ENCODE data around the gene GTF2F2. TPM values are rescaled to one million over a fixed set of nuclear protein-coding genes. Genes with fewer than 3 reads are reported as not detected.
A peak's percentile ranks its signal among the peaks of the same experiment; 100 is the strongest.

GTF2F2 gene
- total RNA-seq, 2 experiments from 2014 or later, result 25.4 to 26.0 TPM

DNA sequence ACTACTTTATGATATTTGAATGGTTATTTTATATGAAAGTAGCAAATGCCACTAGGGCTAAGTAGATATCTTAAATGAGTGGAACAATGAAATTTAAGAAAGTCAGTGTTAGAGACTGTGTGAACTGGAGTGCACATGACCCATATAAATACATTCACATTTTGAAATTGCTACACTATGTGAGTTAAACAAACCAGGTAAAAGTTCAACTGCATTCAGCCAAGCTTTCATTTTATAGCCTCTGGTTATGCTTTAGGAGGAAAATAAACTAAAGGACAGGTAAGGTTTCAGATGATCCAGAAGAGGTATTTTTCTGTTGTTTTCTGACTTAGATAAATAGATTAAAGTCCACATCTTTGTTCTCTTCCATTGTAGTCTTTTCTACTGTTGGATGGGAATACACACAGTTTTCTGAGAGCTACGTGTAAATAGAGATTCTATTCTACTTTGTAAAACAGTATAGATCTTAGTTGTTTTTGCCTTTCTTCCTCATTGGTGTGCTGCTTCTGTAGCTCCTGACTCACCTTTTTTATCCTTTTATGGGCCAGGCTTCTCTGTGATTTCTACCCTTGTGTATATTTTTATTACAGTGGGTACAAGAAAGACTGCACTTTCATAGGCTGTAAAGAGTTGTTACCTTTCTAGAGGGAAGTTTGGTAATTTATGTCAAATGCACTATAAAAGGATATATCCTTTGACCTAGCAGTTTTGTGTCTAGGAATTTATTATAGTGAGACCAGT lies 135.1 kb downstream of the GTF2F2 start:
- no peaks in the 10 kb centered on the region for H3K9me3 Mint-ChIP-seq
- CTCF ChIA-PET, result no interaction called here
- POLR2A ChIA-PET, result no interaction called here

DNA sequence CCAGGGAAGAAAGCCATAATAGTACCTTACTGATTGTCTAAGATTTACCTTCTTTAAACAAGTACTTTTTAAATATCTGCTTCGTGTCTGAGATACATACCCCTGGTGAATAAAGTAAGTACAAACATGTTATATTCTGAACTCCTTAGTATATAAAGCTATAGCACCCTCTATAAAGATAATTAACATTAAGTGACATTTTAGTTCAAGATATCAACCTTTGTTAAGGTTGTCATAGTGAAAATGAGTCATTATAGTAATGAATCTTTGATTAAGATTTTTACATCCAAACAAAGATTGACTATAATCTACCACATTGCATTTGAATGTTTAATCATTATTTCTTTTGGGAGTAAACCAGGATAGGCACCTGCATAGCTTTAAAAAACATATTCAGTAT lies 135.9 kb downstream of the GTF2F2 start:
- DNase-seq, result no peak
- Mint-ChIP-seq H3K36me3 (peaks cover 10% of the 10 kb centered on the region), H3K4me1 (ENCODE audit: low read depth) (peaks cover 30% of the 10 kb centered on the region), H3K4me3 (no peak overlapping the region), H3K27me3 (no peaks in the 10 kb centered on the region), H3K9me3 (no peaks in the 10 kb centered on the region), H3K27ac (no peak overlapping the region)
- ChIA-PET POLR2A (no interaction called here), CTCF (no interaction called here)
- intact Hi-C loops (cut with micrococcal nuclease), result no loop called here

More for the DNA sequence above, 135.1 kb downstream of the GTF2F2 start:
- Mint-ChIP-seq H3K4me1 (ENCODE audit: low read depth) (peaks cover 30% of the 10 kb centered on the region), H3K36me3 (peaks cover 10% of the 10 kb centered on the region), H3K4me3 (no peak overlapping the region), H3K27ac (no peak overlapping the region), H3K27me3 (no peaks in the 10 kb centered on the region)
- intact Hi-C loops (cut with micrococcal nuclease), result no loop called here
- no peak for DNase-seq

DNA sequence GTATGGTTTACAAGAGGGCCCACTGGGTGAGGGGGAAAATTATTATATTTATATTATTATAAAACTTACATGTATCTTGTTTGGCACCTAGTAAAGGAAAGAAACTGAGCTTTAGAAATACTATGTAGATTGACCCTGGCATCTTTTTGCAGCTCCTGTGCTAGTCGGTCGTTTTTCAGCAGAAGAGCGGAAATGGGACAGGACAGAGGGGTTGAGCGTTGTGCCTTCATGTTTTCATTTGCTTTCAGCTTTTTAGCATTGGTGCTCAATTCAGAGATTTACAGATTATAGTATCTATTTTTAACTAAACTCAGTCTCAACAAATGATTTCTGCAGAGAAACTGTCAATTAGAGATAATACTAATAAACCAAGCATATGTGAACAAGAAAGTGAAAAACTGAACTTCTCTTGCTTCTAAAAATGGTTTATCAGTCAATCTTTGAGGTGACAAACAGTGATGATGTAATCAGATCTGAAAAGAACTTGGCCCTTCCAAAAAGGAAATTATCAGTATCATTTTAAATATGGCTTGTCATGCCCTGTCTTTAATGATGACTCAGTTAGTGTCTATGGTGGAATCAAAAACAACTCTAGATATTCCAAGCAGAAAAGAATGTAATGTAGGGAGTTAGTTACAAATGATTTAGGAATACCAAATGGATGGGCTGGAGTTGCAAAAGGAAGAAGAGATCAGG lies 137.5 kb downstream of the GTF2F2 start:
- Mint-ChIP-seq H3K27ac (no peak overlapping the region), H3K4me1 (ENCODE audit: low read depth) (peaks cover 30% of the 10 kb centered on the region), H3K4me3 (no peak overlapping the region), H3K27me3 (no peaks in the 10 kb centered on the region), H3K9me3 (no peaks in the 10 kb centered on the region), H3K36me3 (peaks cover 11% of the 10 kb centered on the region)
- no peak for DNase-seq
- intact Hi-C loops (cut with micrococcal nuclease), result loop anchor here (2.0 kb wide), 1 partner anchor 137 kb away; the partner anchor contains the start of gene GTF2F2
- CTCF ChIA-PET, result no interaction called here
- POLR2A ChIA-PET, result interaction anchor here (0.6 kb wide), 1 partner anchor 137 kb away, joined by 3 read pairs; no protein-coding TSS in a partner anchor

DNA sequence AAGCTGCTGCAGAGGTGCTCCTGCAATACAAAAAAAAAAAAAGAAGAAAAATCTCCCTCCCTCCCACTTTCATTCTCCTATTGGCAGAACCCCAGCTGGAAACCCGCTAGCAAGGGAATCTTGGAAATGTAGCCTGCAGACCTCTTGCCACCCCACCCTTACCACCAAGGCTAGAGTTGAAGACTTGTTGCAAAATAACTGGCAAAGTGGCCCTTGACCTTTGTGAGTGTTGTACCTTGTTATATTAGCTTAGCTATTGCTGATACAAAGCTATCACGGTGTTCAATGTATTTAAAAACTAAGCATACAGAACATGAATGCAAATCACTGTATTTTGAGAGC lies 138.0 kb downstream of the GTF2F2 start:
- Mint-ChIP-seq H3K27ac (no peak overlapping the region), H3K36me3 (peaks cover 9% of the 10 kb centered on the region), H3K4me1 (ENCODE audit: low read depth) (peaks cover 30% of the 10 kb centered on the region), H3K9me3 (no peaks in the 10 kb centered on the region), H3K27me3 (no peaks in the 10 kb centered on the region), H3K4me3 (no peak overlapping the region)
- DNase-seq, result no peak
- ChIA-PET POLR2A (interaction anchor here (0.6 kb wide), 1 partner anchor 137 kb away, joined by 3 read pairs; no protein-coding TSS in a partner anchor), CTCF (no interaction called here)
- intact Hi-C loops (cut with micrococcal nuclease), result loop anchor here (2.0 kb wide), 1 partner anchor 138 kb away; the partner anchor contains the start of gene GTF2F2

DNA sequence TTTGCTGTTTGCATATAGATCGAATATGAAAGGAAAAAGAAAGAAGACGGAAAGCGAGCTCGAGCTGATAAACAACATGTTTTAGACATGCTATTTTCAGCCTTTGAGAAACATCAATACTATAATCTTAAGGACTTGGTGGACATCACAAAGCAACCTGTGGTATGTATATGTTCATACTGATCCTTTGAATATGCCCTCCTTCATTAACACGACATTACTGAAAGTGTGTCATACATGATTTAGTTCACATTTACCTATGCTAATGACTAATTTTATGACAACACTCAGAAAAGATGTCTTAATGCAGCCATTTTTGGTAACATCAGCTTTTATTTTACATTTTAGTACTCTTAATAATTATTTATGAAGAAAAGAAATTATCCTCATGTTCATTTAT lies 146.9 kb downstream of the GTF2F2 start:
- Mint-ChIP-seq H3K4me1 (ENCODE audit: low read depth) (no peaks in the 10 kb centered on the region), H3K9me3 (no peaks in the 10 kb centered on the region), H3K27ac (no peak overlapping the region), H3K36me3 (peaks cover 12% of the 10 kb centered on the region), H3K27me3 (no peaks in the 10 kb centered on the region), H3K4me3 (no peak overlapping the region)
- DNase-seq, result no peak
- ChIA-PET POLR2A (no interaction called here), CTCF (no interaction called here)
- intact Hi-C loops (cut with micrococcal nuclease), result no loop called here

DNA sequence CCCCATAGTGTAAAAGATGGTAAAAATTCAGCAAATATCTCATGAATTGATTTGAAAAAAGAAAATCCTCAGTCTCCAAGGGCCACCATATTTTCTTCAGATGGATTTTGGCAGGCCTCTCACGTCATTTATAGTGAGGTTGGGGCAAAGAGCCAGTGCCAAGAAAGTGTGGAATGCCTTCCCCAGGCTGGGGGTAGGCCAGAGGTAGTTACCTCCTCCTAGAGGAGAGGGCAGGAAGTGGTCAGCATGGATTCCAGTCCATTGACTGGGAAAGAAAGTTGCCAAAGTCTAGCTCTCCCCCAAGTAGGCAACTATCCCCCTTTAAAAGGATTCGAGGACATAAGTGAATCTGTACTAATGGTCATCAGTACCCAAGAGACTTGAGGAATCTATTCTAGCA lies 148.9 kb downstream of the GTF2F2 start:
- Mint-ChIP-seq H3K9me3 (no peaks in the 10 kb centered on the region), H3K4me1 (ENCODE audit: low read depth) (no peaks in the 10 kb centered on the region), H3K36me3 (peaks cover 11% of the 10 kb centered on the region), H3K4me3 (no peak overlapping the region), H3K27ac (no peak overlapping the region), H3K27me3 (no peaks in the 10 kb centered on the region)
- intact Hi-C loops (cut with micrococcal nuclease), result no loop called here
- POLR2A ChIA-PET, result no interaction called here
- CTCF ChIA-PET, result interaction anchor here (0.8 kb wide), 1 partner anchor 11 kb away, joined by 3 read pairs; no protein-coding TSS in a partner anchor
- DNase-seq, result no peak

DNA sequence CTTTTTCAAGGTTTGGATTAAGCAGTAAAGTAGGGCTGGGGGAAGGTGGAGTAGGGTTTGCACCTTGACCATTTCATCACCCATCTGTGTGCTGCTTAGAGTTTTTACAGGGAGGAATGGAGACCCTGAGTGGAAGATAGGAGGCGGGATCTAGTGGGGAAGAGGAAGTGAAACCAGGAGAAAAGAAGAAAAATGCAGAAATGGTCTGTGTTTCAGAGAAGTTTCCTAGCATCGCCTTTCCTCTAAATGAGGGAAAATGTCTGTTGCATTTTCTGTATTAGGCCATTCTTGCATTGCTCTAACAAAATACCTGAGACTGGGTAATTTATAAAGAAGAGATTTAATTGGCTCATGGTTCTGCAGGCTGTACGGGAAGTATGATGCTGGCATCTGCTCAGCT lies 156.6 kb downstream of the GTF2F2 start:
- no peak overlapping the region for H3K4me3 Mint-ChIP-seq
- peaks cover 20% of the 10 kb centered on the region for H3K36me3 Mint-ChIP-seq
- intact Hi-C loops (cut with micrococcal nuclease), result no loop called here
- POLR2A ChIA-PET, result no interaction called here
- DNase-seq, result no peak
- H3K9me3 Mint-ChIP-seq, result peaks cover 6% of the 10 kb centered on the region
- no peaks in the 10 kb centered on the region for H3K4me1 Mint-ChIP-seq (ENCODE audit: low read depth)
- CTCF ChIA-PET, result no interaction called here
- no peak overlapping the region for H3K27ac Mint-ChIP-seq
- H3K27me3 Mint-ChIP-seq, result no peaks in the 10 kb centered on the region

DNA sequence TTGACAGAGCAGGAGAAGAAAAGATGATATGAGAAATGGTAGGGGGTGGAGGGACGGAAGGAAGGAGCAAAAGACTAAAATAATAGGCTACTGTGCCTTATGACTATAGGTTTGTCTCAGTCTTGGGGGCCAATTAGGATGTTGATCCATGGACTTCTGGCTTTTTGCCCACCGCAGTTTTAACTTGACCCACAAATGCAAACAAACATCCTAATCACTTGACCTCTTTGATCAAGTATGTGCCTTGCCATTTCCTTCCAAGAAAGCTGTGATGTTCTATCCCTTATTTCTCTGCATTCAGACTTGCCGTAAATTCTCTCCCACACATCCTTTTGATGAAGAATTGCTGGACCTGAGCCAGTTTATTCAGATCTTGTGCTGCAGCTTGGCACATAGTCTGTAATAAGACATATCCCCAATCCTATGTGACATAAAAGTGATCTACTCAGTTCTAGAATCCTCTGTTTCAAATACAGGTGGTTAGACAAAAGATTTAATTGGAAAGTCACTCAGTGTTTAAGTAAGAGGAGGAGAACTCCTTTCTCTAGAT lies 157.9 kb downstream of the GTF2F2 start:
- CTCF ChIA-PET, result interaction anchor here (6.1 kb wide), 1 partner anchor 230 kb away, joined by 106 read pairs; no protein-coding TSS in a partner anchor
- Mint-ChIP-seq H3K9me3 (peaks cover 6% of the 10 kb centered on the region), H3K4me1 (ENCODE audit: low read depth) (no peaks in the 10 kb centered on the region), H3K27ac (no peak overlapping the region), H3K4me3 (no peak overlapping the region), H3K36me3 (peaks cover 20% of the 10 kb centered on the region), H3K27me3 (no peaks in the 10 kb centered on the region)
- intact Hi-C loops (cut with micrococcal nuclease), result no loop called here
- DNase-seq, result no peak
- POLR2A ChIA-PET, result no interaction called here

DNA sequence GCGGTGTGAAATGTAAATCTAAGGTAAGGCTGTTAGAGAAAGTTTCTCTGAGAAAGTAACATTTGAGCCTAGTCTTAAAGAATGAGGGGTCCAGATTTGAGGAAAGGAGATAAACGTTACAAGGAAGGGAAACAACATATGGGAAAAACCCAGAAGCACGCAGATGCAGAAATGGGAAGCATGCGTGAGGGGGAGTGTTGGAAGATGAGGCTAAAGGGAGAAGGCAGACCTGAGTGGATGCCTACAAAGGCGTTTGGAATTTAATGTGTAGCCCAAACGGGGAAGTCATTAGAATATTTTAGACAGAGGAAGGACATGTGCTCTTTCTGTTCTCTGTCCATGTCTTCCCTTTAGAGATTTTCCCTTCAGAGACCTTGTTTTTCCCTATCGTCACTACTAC lies 159.7 kb downstream of the GTF2F2 start:
- Mint-ChIP-seq H3K9me3 (peaks cover 6% of the 10 kb centered on the region), H3K27me3 (no peaks in the 10 kb centered on the region), H3K36me3 (peaks cover 19% of the 10 kb centered on the region), H3K4me3 (no peak overlapping the region), H3K27ac (no peak overlapping the region), H3K4me1 (ENCODE audit: low read depth) (no peaks in the 10 kb centered on the region)
- ChIA-PET POLR2A (interaction anchor here (0.6 kb wide), 1 partner anchor 1066 kb away, joined by 4 read pairs; no protein-coding TSS in a partner anchor), CTCF (interaction anchor here (1.0 to 6.1 kb wide), 4 partner anchors 10 to 232 kb away, joined by 3 to 106 read pairs (median 12); no protein-coding TSS in a partner anchor)
- intact Hi-C loops (cut with micrococcal nuclease), result no loop called here
- DNase-seq, result no peak

DNA sequence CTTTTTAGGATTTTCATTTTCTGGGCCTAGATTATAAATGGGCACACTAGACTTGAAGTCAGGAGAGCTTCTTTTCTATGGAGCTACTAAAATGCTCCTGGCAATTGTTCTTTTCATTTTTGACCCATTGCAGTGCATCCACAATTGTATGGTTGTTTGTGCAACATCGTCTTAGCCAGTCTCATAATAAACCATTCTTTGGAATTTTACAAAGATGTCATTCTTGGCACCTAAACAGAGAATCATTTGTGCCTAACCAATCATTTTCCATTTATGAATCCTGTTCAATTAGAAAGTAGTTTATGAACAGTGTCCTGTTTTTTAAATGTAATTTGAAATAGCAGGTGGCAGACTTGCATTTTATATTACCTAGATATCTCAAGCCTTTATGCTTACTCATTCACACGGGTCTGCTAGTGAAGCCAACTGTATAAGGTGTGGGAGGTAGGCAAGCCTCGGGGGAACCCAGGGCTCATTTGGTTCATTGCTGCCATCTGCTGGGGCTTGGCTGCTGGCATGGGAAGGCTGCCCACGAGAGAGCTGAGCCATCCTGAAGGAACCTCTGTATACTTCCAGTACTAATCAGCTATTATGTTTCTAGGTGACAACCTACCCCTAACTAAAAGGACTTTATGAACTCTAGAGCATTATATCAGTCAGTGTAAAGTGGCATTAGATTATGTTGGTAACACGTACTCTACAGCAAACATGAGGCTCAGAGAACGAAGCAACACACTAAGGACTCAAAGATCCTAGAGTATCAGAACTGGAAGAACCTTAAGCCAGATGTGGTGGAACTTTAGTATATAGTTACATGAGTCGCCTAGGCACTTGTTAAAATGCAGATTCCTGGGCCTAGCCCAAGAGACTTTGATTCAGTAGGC lies 160.7 kb downstream of the GTF2F2 start:
- ChIA-PET CTCF (interaction anchor here (0.7 to 6.1 kb wide), 17 partner anchors 11 to 308 kb away, joined by 3 to 106 read pairs (median 4); no protein-coding TSS in a partner anchor), POLR2A (interaction anchor here (1.0 kb wide), 1 partner anchor 234 kb away, joined by 3 read pairs; no protein-coding TSS in a partner anchor)
- Mint-ChIP-seq H3K4me3 (no peak overlapping the region), H3K9me3 (peaks cover 6% of the 10 kb centered on the region), H3K36me3 (peaks cover 23% of the 10 kb centered on the region), H3K4me1 (ENCODE audit: low read depth) (no peaks in the 10 kb centered on the region), H3K27ac (no peak overlapping the region), H3K27me3 (no peaks in the 10 kb centered on the region)
- intact Hi-C loops (cut with micrococcal nuclease), result loop anchor here (1.0 kb wide), 2 partner anchors 28 to 234 kb away; no protein-coding TSS in a partner anchor
- peak; percentile 75 for DNase-seq

DNA sequence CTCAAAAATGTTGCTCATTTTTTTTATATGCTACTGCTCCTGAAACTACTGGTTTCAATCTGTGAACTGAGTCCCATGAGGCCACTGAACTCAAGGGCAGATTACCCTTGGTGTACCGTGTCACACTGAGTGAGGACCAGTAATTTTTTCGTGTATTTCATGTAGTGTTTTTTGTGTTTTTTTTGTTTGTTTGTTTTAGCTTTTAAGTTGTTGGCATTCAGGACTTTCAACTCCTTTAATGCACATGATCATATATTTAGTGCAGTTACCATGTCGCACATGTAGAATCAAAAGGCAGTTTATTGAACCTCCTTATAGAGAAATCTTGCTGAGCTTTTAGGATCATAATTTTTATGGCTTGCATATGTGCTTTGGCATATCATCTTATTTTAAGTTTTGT lies 162.7 kb downstream of the GTF2F2 start:
- H3K27ac Mint-ChIP-seq, result no peak overlapping the region
- intact Hi-C loops (cut with micrococcal nuclease), result no loop called here
- no peak overlapping the region for H3K4me3 Mint-ChIP-seq
- ChIA-PET POLR2A (no interaction called here), CTCF (interaction anchor here (6.1 kb wide), 1 partner anchor 235 kb away, joined by 106 read pairs; no protein-coding TSS in a partner anchor)
- no peak for DNase-seq
- peaks cover 12% of the 10 kb centered on the region for H3K36me3 Mint-ChIP-seq
- no peaks in the 10 kb centered on the region for H3K4me1 Mint-ChIP-seq (ENCODE audit: low read depth)
- no peaks in the 10 kb centered on the region for H3K27me3 Mint-ChIP-seq
- no peaks in the 10 kb centered on the region for H3K9me3 Mint-ChIP-seq

All from activated CD4-positive, alpha-beta memory T cell treated with anti-CD3 and anti-CD28 coated beads for 36 hours (primary cell).